MM.1S (cell line): ENCODE results near the gene OR8B8.

ENCODE experiments used
- DNase-seq: peaks from one replicate; pipeline ENCODE4 v3.0.0-alpha.2; 2015
- H2AFZ ChIP-seq: fragments of 300-600 bp; sonication (generic); 2 replicates; pipeline ENCODE4 v1.6.0; 2016; ENCODE audit warnings: antibody characterized with exemption, low read length
- H3F3A ChIP-seq: fragments of 300-600 bp; sonication (generic); 2 replicates; pipeline ENCODE4 v1.6.1; 2016; ENCODE audit warnings: mild to moderate bottlenecking, antibody characterized with exemption, low read length, moderate library complexity, mixed read lengths; ENCODE audit not compliant: insufficient read depth
- H3K27ac ChIP-seq: fragments of 300-600 bp; sonication (generic); 2 replicates; pipeline ENCODE4 v1.5.1; 2016; ENCODE audit warnings: mild to moderate bottlenecking, low read length
- H3K27me3 ChIP-seq: fragments of 300-600 bp; sonication (generic); replicated peaks from 2 replicates; pipeline ENCODE4 v1.6.0; 2016; ENCODE audit warnings: low read length; ENCODE audit not compliant: insufficient read depth
- H3K36me3 ChIP-seq: fragments of 300-600 bp; sonication (generic); replicated peaks from 2 replicates; pipeline ENCODE4 v1.6.1; 2016; ENCODE audit warnings: mild to moderate bottlenecking, low read length, mixed read lengths; ENCODE audit not compliant: insufficient read depth
- H3K4me1 ChIP-seq: fragments of 300-600 bp; sonication (generic); 2 replicates; pipeline ENCODE4 v1.6.1; 2016; ENCODE audit warnings: low read length, mixed read lengths
- H3K4me2 ChIP-seq: fragments of 300-600 bp; sonication (generic); 2 replicates; pipeline ENCODE4 v1.6.0; 2016; ENCODE audit warnings: low read depth, low read length
- H3K4me3 ChIP-seq: fragments of 300-600 bp; sonication (generic); 2 replicates; pipeline ENCODE4 v1.5.1; 2016; ENCODE audit warnings: low read length, mixed read lengths
- H3K79me2 ChIP-seq: fragments of 300-600 bp; sonication (generic); 2 replicates; pipeline ENCODE4 v1.6.1; 2016; ENCODE audit warnings: mixed run types, low read length, mixed read lengths
- H3K9ac ChIP-seq: fragments of 300-600 bp; sonication (generic); 2 replicates; pipeline ENCODE4 v1.6.1; 2016; ENCODE audit warnings: low read length, mixed read lengths
- H3K9me2 ChIP-seq: fragments of 300-600 bp; sonication (generic); replicated peaks from 2 replicates; pipeline ENCODE4 v1.6.1; 2016; ENCODE audit warnings: mild to moderate bottlenecking, low read length, mixed read lengths; ENCODE audit not compliant: insufficient read depth
- H3K9me3 ChIP-seq: fragments of 300-600 bp; sonication (generic); replicated peaks from 2 replicates; pipeline ENCODE4 v1.6.1; 2016; ENCODE audit warnings: mild to moderate bottlenecking, low read length, mixed read lengths; ENCODE audit not compliant: insufficient read depth
- H4K20me1 ChIP-seq: fragments of 300-600 bp; sonication (generic); 2 replicates; pipeline ENCODE4 v1.6.1; 2016; ENCODE audit warnings: mild to moderate bottlenecking, low read length, moderate library complexity, mixed read lengths; ENCODE audit not compliant: insufficient read depth
- CTCF ChIP-seq: fragments of 300-600 bp; sonication (generic); IDR thresholded peaks from 2 replicates; pipeline ENCODE4 v1.5.1; 2016; ENCODE audit warnings: antibody characterized with exemption, low read length, mixed read lengths
- EZH2 ChIP-seq: fragments of 300-600 bp; sonication (generic); optimal IDR thresholded peaks from 2 replicates; pipeline ENCODE3; 2017; ENCODE audit warnings: low read depth, mild to moderate bottlenecking, antibody characterized with exemption, low read length, mixed read lengths
- EZH2phosphoT487 ChIP-seq: fragments of 300-600 bp; sonication (generic); IDR thresholded peaks from 2 replicates; pipeline ENCODE4 v1.6.1; 2018; ENCODE audit warnings: antibody characterized with exemption, low read length

OR8B8 gene

GRCh38 chr11:124442442-124442841 is 3.1 kb downstream of the OR8B8 start:
- H3K79me2 ChIP-seq, result no peaks in the 10 kb centered on the region
- DNase-seq, result no peak
- H3K27ac ChIP-seq, result no peak overlapping the region

GRCh38 chr11:124441519-124441918 is 4.0 kb downstream of the OR8B8 start:
- no peak overlapping the region for H3K4me2 ChIP-seq
- TF ChIP-seq EZH2 (no peak), CTCF (no peak), EZH2phosphoT487 (no peak)
- no peak for DNase-seq
- no peak overlapping the region for H3K4me3 ChIP-seq
- H3F3A ChIP-seq, result no peaks in the 10 kb centered on the region
- no peaks in the 10 kb centered on the region for H3K4me1 ChIP-seq
- no peak overlapping the region for H3K27ac ChIP-seq
- H3K36me3 ChIP-seq, result no peaks in the 10 kb centered on the region
- no peaks in the 10 kb centered on the region for H3K9me2 ChIP-seq
- H3K27me3 ChIP-seq, result no peaks in the 10 kb centered on the region
- no peak overlapping the region for H3K9ac ChIP-seq
- H2AFZ ChIP-seq, result no peak overlapping the region
- H4K20me1 ChIP-seq, result no peaks in the 10 kb centered on the region
- H3K79me2 ChIP-seq, result no peaks in the 10 kb centered on the region
- no peaks in the 10 kb centered on the region for H3K9me3 ChIP-seq

More at GRCh38 chr11:124442442-124442841, 3.1 kb downstream of the OR8B8 start:
- no peak overlapping the region for H3K4me3 ChIP-seq
- no peaks in the 10 kb centered on the region for H3F3A ChIP-seq
- H3K4me2 ChIP-seq, result no peak overlapping the region
- no peaks in the 10 kb centered on the region for H3K4me1 ChIP-seq
- H3K9me3 ChIP-seq, result no peaks in the 10 kb centered on the region
- H4K20me1 ChIP-seq, result no peaks in the 10 kb centered on the region
- H2AFZ ChIP-seq, result no peak overlapping the region
- no peaks in the 10 kb centered on the region for H3K36me3 ChIP-seq
- no peaks in the 10 kb centered on the region for H3K9me2 ChIP-seq
- H3K27me3 ChIP-seq, result no peaks in the 10 kb centered on the region
- no peak for TF ChIP-seq EZH2
- no peak for TF ChIP-seq CTCF
- TF ChIP-seq EZH2phosphoT487, result no peak
- H3K9ac ChIP-seq, result no peak overlapping the region

- H3K36me3 ChIP-seq, result no peaks in the 10 kb centered on the region
- H3K9me2 ChIP-seq, result no peaks in the 10 kb centered on the region
- H3K9me3 ChIP-seq, result no peaks in the 10 kb centered on the region
- H3K27me3 ChIP-seq, result no peaks in the 10 kb centered on the region
- no peak overlapping the region for H3K9ac ChIP-seq
- no peak overlapping the region for H2AFZ ChIP-seq
- H4K20me1 ChIP-seq, result no peaks in the 10 kb centered on the region
- no peak for DNase-seq
- TF ChIP-seq CTCF (no peak), EZH2 (no peak), EZH2phosphoT487 (no peak)
- no peaks in the 10 kb centered on the region for H3K4me1 ChIP-seq
- no peak overlapping the region for H3K4me3 ChIP-seq
- H3K79me2 ChIP-seq, result no peaks in the 10 kb centered on the region
- no peaks in the 10 kb centered on the region for H3F3A ChIP-seq
- H3K4me2 ChIP-seq, result no peak overlapping the region
- no peak overlapping the region for H3K27ac ChIP-seq
Observed at GRCh38 chr11:124441081-124441480, 4.4 kb downstream of the OR8B8 start.
